GM12865 (cell line): ENCODE results near the gene CNTRL.

Source experiments
- DNase-seq: peaks from one replicate; pipeline ENCODE4 v3.0.0; 2010; ENCODE audit warnings: low read depth
- H3K4me3 ChIP-seq: 2 replicates; pipeline ENCODE4 v1.5.1; 2011; ENCODE audit warnings: mild to moderate bottlenecking, low read depth, low read length, control low read depth
- CTCF ChIP-seq: IDR thresholded peaks from 2 replicates; pipeline ENCODE4 v1.5.1; 2011; ENCODE audit warnings: low read length, control low read depth, low read depth, inconsistent platforms; ENCODE audit not compliant: insufficient read depth; ENCODE audit errors: missing control alignments

Gene CNTRL

GRCh38 chr9:121038804-121039203, 36.0 kb upstream of the CNTRL start:
- no peak for TF ChIP-seq CTCF
- DNase-seq: no peak
- no peak overlapping the region for H3K4me3 ChIP-seq

GRCh38 chr9:121048175-121048574, 26.6 kb upstream of the CNTRL start:
- H3K4me3 ChIP-seq: no peak overlapping the region
- no peak for TF ChIP-seq CTCF
- no peak for DNase-seq

GRCh38 chr9:121048618-121049017, 26.1 kb upstream of the CNTRL start:
- DNase-seq: no peak
- TF ChIP-seq CTCF: no peak
- H3K4me3 ChIP-seq: no peak overlapping the region

DNA sequence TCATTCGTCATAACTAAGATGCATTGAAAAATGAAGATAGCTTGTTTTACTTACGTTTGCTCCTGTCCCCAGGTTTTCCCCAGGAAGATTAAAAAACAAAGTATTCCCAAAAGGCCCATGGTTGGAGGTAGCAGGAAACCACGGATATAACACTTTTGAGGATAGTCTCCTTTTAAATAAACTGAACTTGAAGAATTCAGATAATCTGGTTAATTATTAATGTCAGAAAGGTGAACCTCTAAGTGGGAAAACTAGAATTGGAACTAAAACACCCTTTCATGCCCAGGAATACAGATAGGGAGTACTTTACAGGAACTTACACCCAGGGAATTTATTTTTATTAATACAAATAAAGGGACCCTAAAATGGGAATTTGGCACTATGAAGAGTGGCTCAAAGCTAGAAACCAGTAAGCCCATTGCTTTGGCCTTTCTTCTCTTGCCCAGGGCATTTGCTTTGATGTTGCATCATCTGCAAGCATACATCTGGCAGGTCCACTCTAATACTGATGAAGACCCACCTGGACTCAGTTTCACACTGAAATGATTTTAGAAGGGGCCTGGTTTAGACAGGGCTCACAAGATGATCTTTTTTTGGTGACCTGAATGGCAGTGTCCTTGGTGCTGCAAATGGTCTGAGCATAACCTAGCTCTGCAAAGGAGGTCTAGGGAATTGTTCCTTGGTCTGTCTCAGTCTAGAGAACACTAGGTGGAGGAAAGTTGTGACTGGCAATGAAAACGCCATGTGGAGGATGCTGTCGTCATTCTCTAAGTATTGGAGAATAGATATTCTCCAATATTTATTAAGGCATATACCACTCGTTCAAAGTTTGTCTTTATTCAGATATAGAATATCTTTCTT, 24.4 kb upstream of the CNTRL start, which contains the start of gene C5:
Gene C5, minus strand, starts transcription at position 148 of the 861 bp plus-strand sequence. Its CDS starts 29 bp downstream, at position 119.
- TF ChIP-seq CTCF: no peak
- DNase-seq: no peak
- no peak within 1 kb of the TSS for H3K4me3 ChIP-seq

GRCh38 chr9:121053544-121053943, 21.2 kb upstream of the CNTRL start:
- no peak overlapping the region for H3K4me3 ChIP-seq
- DNase-seq: no peak
- no peak for TF ChIP-seq CTCF

- peak; percentile 37 for DNase-seq
- no peak overlapping the region for H3K4me3 ChIP-seq
- peak; percentile 59 for TF ChIP-seq CTCF
These were observed 19.1 kb upstream of the CNTRL start for GRCh38 chr9:121055642-121056143.

DNA sequence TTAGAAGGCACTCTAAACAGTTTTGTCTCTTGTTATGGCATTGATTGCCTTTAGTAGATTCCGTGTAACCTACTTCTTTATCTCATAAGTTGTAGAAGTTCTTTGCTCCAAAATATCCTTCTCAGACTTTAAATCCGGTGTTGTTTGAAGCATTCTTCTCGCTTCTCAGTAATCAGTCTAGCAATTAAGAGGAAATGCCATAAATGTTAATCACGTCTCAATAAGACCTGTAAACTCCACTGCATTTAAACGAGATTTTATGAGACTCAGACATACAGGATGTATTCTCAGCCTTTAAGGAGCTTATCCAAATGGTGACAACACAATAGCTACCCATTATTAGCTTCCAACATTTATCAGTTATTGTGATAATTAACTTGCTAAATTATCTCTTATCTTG, 16.9 kb upstream of the CNTRL start:
- TF ChIP-seq CTCF: no peak
- no peak for DNase-seq
- no peak overlapping the region for H3K4me3 ChIP-seq
